Skin of body (tissue), 2 donors: ENCODE results near the gene CACNA1A. TPM values are rescaled to one million over a fixed set of nuclear protein-coding genes. Genes with fewer than 3 reads are reported as not detected.

Source experiments
- DNase-seq: peaks from one replicate; lab custom pipeline; 2025; lab: John Stamatoyannopoulos, UW
- total RNA-seq: library from RNA; depleted of rRNA; stranded (reverse); fragments of >200 nt; gene quantifications from one replicate; pipeline ENCODE4 v1.2.3, GENCODE V29; 2014

The CACNA1A gene
- total RNA-seq, 1 donor from 2014 or later: 1.5 TPM

- no peak for DNase-seq
These were observed 267.3 kb downstream of the CACNA1A start for GRCh38 chr19:13238891-13239534.

GRCh38 chr19:13234518-13234917, 271.8 kb downstream of the CACNA1A start:
- DNase-seq: no peak

- no peak for DNase-seq
These were observed 274.6 kb downstream of the CACNA1A start for GRCh38 chr19:13231663-13232062.

GRCh38 chr19:13229246-13229645, 277.0 kb downstream of the CACNA1A start:
- no peak for DNase-seq

- DNase-seq: no peak
These were observed 277.7 kb downstream of the CACNA1A start for GRCh38 chr19:13228561-13228960.

GRCh38 chr19:13226983-13227382, 279.3 kb downstream of the CACNA1A start:
- DNase-seq: no peak

DNA sequence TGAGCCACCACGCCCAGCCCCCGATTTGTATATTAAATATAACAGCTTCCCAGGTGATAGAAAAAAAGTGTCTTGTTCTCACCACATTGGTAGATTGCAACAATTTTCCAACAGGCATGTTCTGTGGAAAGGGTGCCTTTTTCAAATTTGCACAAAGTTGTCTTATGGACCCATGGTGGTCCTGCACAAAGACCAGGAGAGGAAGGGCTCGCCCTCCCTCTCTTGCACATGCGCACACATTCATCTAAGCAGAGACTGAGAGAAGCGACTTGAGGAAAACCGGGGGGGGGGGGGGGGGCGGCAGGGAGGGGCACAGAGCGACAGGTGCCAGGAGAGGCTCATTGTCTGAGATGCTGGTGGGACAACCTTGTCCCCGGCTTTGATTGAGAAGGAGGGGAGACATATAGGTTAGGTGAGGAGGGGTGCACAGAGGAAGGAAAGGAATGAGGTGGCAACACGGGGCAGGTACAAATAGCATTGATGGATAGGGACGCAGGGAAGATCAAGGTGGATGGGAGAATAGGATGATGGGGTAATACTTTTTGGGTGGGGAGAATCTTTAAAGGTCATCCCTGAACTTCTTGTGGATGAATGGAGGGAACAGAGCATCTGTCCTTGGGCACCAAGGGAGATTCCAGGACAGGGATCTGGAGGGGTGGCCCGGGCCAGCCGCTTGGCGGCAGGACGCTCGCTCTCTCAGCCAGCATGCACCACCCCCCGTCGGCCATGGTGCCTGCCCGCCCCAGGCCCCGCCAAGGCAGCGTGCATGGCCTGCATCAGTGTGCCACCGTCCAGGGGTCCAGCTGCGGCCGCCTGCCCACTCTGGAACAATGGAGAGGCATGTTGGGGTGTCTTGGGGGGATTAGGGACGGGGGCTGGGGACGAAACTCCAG, 280.1 kb downstream of the CACNA1A start:
- no peak for DNase-seq

DNA sequence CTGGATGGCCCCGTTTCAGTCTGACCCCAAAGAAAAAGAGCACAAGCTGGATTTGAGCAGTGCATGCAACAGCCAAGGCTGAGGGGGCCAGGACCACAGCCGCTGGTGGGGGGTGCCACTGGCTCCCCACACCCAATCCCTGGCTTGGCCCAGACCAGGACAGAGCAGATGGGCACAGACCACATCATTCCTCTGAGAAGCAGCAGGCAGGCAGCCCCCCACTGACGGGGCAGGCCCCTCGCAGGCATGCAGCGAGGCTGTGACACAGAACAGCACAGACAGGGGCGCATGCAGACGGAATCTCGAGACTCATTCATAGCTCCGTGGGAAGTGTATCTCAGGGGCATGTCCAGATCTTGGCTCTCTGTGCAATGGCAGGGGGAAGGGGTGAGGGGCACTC, 281.2 kb downstream of the CACNA1A start:
- no peak for DNase-seq

DNA sequence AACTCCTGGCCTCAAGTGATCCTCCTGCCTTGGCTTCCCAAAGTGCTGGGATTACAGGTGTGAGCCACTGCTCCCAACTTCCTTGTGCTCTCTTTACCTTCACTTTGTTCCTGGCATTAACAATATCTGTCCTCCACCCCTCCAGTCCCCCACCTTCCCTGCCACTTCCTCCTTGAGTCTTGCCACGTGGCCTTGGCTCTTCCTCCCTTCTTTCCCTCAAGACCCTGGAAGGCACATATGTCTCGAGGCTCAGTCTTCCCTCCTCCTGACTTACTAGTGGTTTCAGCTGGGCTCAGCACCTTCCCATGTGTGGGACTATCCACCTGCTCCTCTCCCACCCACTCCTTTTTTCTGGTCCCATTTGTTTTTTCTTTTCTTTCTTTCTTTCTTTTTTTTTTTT, 285.4 kb downstream of the CACNA1A start:
- DNase-seq: no peak

GRCh38 chr19:13215572-13216380, 290.5 kb downstream of the CACNA1A start:
- DNase-seq: no peak

GRCh38 chr19:13214036-13214730, 292.1 kb downstream of the CACNA1A start:
- DNase-seq: no peak

DNA sequence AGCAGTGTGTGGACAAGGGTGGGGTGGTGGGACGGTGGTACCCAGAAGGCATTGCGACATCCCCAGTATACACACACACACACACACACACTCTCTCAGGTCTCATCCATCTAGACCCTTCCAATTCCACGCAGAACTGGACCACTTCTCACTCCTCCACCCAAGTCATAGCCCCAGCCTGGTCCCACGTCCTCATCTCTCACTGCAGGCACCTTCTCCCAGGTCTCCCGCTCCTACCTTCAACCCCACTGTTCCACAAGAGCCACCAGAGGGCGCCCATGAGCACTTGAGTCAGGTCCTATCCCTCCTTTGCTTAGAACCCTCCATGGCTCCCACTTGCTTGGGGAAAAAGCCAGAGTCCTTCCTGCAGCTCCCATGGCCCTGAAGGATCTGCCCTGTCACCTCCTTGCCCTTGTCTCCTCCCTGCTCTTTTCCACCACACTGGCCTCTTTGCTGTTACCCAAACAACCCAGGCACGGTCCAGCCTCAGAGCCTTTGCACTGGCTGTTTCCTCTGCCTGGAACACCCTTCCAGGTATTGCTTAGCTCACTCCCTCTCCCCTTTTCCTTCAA, 293.4 kb downstream of the CACNA1A start:
- no peak for DNase-seq

GRCh38 chr19:13211426-13212308, 294.6 kb downstream of the CACNA1A start:
- no peak for DNase-seq

- no peak for DNase-seq
These were observed 295.3 kb downstream of the CACNA1A start for GRCh38 chr19:13210941-13211340.

- DNase-seq: no peak
These were observed 295.9 kb downstream of the CACNA1A start for GRCh38 chr19:13210339-13210775.

DNA sequence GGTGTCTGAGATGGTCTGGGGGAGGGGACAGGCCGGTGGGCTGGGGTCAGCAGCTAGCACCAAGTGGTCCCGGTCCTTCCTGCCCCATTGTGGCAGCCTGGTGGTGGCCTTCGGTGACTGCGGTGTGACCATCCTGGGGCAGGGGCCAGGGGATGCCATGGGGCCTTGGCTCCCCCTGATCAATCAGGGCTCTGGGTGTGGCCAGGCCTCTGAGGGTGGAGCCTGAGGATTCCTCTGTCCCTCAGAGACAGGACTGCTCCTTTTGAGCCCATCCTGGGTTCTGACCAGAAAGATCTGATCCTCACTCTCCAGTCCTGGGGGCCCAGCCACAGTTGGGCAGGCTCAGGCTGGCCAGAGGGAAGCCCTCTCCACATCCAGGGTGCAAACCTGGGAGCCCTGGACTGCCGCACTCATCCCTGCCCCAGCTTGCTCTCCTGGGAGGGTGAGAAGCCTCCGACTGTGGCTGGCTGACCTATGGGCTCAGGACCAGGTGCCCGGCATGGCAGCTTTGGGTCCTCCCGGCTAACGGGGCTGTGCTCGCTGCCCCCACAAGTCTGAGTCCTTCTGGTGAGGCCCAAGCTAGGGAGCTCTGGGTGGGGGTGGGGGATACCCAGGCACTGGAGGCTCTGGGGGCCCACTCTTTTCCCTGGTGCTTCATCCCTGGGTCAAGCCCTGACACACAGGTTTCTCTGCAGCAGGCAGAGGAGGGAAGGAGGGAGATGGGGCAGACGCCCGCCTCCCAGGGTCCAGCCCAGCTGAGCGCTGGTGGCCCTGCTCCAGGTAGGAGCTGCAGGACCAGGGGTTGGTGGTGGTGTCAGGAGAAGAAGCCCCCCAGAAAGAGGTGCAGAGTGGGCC, 296.6 kb downstream of the CACNA1A start:
- DNase-seq: no peak

DNA sequence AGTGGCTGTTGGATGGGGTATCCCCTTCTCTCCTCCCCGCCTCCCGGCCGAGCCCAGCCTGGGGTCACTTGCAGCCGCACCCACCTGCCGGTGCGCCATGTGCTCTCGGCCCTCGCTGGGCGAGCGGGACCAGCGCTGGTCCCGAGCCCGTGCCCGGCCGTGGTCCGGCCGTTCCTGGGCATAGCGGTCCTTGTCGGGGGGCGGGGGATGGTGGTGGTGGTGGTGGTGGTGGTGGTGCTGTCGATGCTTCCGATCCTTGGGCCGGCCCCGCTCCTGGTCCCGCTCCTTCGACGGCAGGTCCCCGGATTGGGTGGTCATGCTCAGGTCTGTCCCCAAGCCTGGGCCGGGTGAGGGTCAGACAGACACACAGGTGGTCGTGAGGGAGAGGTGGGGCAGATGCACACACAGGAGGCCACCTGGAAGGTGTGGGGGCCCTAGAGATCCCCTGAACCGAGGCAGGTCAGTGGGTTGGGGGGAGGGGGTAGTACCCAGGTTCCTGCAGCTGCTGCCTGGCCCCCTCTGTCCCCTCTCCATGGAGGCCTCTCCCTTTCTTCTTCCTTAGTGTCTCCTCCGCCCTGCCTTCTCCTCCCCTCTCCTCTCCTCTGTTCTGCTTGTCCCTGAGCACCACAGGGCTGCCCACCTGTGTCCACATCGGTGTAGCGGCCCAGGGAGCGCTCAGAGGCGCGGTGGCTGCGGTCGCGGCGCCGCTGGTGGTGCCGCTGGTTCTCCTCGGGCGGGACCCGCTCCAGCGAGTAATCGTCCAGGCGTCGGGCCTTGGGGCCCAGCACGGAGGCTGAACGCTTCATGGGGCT, 297.4 kb downstream of the CACNA1A start:
- no peak for DNase-seq
